ENCODE data around the gene CNTN1. TPM values are rescaled to one million over a fixed set of nuclear protein-coding genes. Genes with fewer than 3 reads are reported as not detected.

CNTN1 gene
- total RNA-seq, 1 experiment from 2014 or later = 3.0 TPM

- intact Hi-C loops (cut with micrococcal nuclease) = no loop called here
- H3K36me3 ChIP-seq (ENCODE audit: control insufficient read depth in 1 of 2, insufficient read depth in 2 of 2, low read length in 2 of 2) = no peaks in the 10 kb centered on the region
- H2AFZ ChIP-seq (ENCODE audit: low read depth, low read length, poor library complexity, severe bottlenecking) = no peak overlapping the region
- no peak for TF ChIP-seq YY1 (IDR thresholded peaks at IDR 0.05; ENCODE audit: extremely low read depth, insufficient replicate concordance, low read depth, low read length)
- no peak for TF ChIP-seq EGR1 (IDR thresholded peaks at IDR 0.05; ENCODE audit: low read depth)
- TF ChIP-seq ZFX (IDR thresholded peaks at IDR 0.05) = no peak
- TF ChIP-seq ZBTB33 (IDR thresholded peaks at IDR 0.05; ENCODE audit: extremely low read depth, insufficient replicate concordance, low read length) = no peak
- no peak for TF ChIP-seq EZH2 (IDR thresholded peaks at IDR 0.05)
- no peak for TF ChIP-seq ZNF274 (IDR thresholded peaks at IDR 0.05; ENCODE audit: low read depth, low read length)
- TF ChIP-seq SIN3A (IDR thresholded peaks at IDR 0.05; ENCODE audit: low read depth) = no peak
- TF ChIP-seq FOSL1 (IDR thresholded peaks at IDR 0.05; ENCODE audit: low read depth) = no peak
- TF ChIP-seq CEBPB (IDR thresholded peaks at IDR 0.05; ENCODE audit: low read depth) = no peak
- no peak for TF ChIP-seq EZH2phosphoT487 (IDR thresholded peaks at IDR 0.05; ENCODE audit: borderline replicate concordance)
- TF ChIP-seq JUND (IDR thresholded peaks at IDR 0.05) = no peak
- TF ChIP-seq CTCF (IDR thresholded peaks at IDR 0.05 in 2 of 3, conservative IDR thresholded peaks at IDR 0.05 in 1 of 3; ENCODE audit: borderline replicate concordance in 1 of 3, insufficient read depth in 1 of 3, low read depth in 2 of 3, low read length in 2 of 3) = no peak
- H3K9ac ChIP-seq (ENCODE audit: low read length) = no peak overlapping the region
- no peaks in the 10 kb centered on the region for H3K27me3 ChIP-seq (ENCODE audit: insufficient read depth, low read length)
- no peak for ATAC-seq
- H4K20me1 ChIP-seq (ENCODE audit: insufficient read depth) = no peaks in the 10 kb centered on the region; the same call in 1 of the 2 replicates
- BruUV-seq (replicated peaks) = no TSS peak
- no peaks in the 10 kb centered on the region for H3K9me2 ChIP-seq (ENCODE audit: insufficient read depth)
- no peaks in the 10 kb centered on the region for H3K79me2 ChIP-seq (ENCODE audit: insufficient read depth, low read length)
- RAD21 ChIA-PET (ENCODE audit: low non-redundant PET in 1 of 2, low total read pairs in 2 of 2, uncharacterized antibody in 2 of 2, unreplicated experiment in 2 of 2) = no interaction called here
- H3K4me3 ChIP-seq (replicated peaks in 1 of 2; ENCODE audit: low read depth in 1 of 2, low read length in 2 of 2) = no peak overlapping the region
- H3K9me3 ChIP-seq (ENCODE audit: control insufficient read depth in 1 of 2, insufficient read depth in 1 of 2, low read depth in 1 of 2, low read length in 2 of 2) = no peaks in the 10 kb centered on the region
- no peak overlapping the region for H3K27ac ChIP-seq (ENCODE audit: low read depth, low read length)
- POLR2A ChIA-PET = no interaction called here
- no peak for DNase-seq (ENCODE audit: low read depth, low spot score)
- CTCF ChIA-PET = no interaction called here
- no peaks in the 10 kb centered on the region for H3K4me1 ChIP-seq (ENCODE audit: control insufficient read depth in 1 of 2, insufficient read depth in 2 of 2, low read length in 2 of 2)
- H3K4me2 ChIP-seq (ENCODE audit: low read length) = no peak overlapping the region
Measured at GRCh38 chr12:40723001-40723400, 30.8 kb downstream of the CNTN1 start.

Measured in HCT116 (cell line).